Measurements from ENCODE around the gene FOXN4.
A peak's percentile ranks its signal among the peaks of the same experiment; 100 is the strongest.

Gene FOXN4

DNA sequence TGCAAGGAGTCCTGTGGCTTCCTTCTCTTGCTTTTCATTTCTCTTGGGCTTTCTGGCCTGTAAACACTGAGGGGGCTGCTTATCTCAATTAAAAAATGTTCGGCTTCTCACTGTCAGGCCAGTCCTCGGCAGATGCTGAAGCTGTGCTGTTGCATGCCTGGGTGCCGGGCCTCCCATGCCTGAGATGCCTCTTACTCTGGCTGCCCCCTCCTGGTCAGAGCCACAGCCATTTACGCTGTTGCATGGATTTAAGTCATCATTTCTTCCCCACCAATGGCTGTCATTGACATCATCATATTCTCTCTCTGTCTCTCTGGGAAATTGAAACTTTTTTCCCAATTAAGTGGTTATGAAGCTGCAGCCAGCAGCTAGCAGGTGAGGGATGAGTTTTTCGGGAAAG, 53.7 kb downstream of the FOXN4 start:
- TF ChIP-seq, protein P1, sequence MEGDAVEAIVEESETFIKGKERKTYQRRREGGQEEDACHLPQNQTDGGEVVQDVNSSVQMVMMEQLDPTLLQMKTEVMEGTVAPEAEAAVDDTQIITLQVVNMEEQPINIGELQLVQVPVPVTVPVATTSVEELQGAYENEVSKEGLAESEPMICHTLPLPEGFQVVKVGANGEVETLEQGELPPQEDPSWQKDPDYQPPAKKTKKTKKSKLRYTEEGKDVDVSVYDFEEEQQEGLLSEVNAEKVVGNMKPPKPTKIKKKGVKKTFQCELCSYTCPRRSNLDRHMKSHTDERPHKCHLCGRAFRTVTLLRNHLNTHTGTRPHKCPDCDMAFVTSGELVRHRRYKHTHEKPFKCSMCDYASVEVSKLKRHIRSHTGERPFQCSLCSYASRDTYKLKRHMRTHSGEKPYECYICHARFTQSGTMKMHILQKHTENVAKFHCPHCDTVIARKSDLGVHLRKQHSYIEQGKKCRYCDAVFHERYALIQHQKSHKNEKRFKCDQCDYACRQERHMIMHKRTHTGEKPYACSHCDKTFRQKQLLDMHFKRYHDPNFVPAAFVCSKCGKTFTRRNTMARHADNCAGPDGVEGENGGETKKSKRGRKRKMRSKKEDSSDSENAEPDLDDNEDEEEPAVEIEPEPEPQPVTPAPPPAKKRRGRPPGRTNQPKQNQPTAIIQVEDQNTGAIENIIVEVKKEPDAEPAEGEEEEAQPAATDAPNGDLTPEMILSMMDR (IDR thresholded peaks at IDR 0.05; ENCODE audit: low read depth, low read length), result peak; percentile 58
- DNase-seq, result peak; percentile 58
- Histone ChIP-seq H3K27me3 (ENCODE audit: insufficient read depth, low read depth, severe bottlenecking) (no peaks in the 10 kb centered on the region), H3K36me3 (no peaks in the 10 kb centered on the region), H3K4me3 (ENCODE audit: low read depth, low read length) (no peak overlapping the region), H3K9me3 (ENCODE audit: severe bottlenecking) (peaks cover 8% of the 10 kb centered on the region), H3K27ac (no peak overlapping the region)

DNA sequence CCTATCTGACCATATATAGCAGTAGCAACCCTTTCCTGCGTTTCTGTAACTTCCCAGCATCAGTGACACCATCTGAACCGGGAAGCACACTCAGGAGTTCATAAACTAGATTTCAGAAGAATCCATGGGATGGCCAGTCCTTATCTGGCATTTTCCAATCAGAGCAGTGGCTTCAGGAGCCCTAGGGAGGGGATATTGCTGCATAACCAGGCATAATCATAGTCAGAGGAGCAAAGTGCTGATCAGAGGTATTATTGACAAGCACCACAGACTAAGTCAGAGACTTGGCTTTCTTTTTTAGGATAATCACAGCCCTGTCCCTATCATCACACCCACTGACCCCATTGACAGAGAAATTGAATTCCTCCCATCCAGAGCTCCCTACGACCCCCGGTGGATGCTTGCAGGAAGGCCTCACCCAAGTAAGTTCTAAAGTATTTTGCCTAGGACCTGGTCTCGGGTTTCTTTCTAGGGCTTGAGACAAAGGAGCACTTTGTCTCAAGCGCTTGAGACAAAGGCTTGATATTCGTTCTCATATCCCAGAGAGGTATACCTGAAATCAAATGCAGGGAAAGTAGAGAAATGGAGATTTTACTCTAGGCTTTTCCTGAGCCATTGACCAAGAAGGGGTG, 55.1 kb downstream of the FOXN4 start:
- H3K36me3 ChIP-seq, result no peaks in the 10 kb centered on the region
- peaks cover 8% of the 10 kb centered on the region for H3K9me3 ChIP-seq (ENCODE audit: severe bottlenecking)
- H3K27ac ChIP-seq, result no peak overlapping the region
- TF ChIP-seq, protein P1 (IDR thresholded peaks at IDR 0.05; ENCODE audit: low read depth, low read length), result no peak
- H3K27me3 ChIP-seq (ENCODE audit: insufficient read depth, low read depth, severe bottlenecking), result no peaks in the 10 kb centered on the region
- no peak overlapping the region for H3K4me3 ChIP-seq (ENCODE audit: low read depth, low read length)
- DNase-seq, result no peak

DNA sequence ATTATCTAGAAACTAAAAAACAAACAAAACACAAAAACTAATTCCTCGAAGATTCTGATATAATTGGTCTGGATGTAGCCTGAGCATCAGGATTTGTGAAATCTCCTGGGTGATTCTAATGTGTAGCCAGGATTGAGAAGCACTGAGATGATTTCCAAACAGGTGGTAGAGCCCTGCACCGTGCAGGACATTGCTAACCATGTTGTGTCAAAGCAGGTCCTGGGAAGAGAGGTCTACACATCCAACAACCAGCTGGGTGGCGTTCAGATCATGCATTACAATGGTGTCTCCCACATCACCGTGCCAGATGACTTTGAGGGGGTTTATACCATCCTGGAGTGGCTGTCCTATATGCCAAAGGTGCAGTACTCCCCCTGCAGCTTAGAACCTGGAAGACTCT, 56.3 kb downstream of the FOXN4 start:
- Histone ChIP-seq H3K9me3 (ENCODE audit: severe bottlenecking) (peaks cover 8% of the 10 kb centered on the region), H3K27ac (no peak overlapping the region), H3K4me3 (ENCODE audit: low read depth, low read length) (no peak overlapping the region), H3K36me3 (no peaks in the 10 kb centered on the region), H3K27me3 (ENCODE audit: insufficient read depth, low read depth, severe bottlenecking) (no peaks in the 10 kb centered on the region)
- TF ChIP-seq, protein P1 (IDR thresholded peaks at IDR 0.05; ENCODE audit: low read depth, low read length), result peak; percentile 27; the same call in 1 of the 2 replicates
- peak; percentile 14 for DNase-seq

DNA sequence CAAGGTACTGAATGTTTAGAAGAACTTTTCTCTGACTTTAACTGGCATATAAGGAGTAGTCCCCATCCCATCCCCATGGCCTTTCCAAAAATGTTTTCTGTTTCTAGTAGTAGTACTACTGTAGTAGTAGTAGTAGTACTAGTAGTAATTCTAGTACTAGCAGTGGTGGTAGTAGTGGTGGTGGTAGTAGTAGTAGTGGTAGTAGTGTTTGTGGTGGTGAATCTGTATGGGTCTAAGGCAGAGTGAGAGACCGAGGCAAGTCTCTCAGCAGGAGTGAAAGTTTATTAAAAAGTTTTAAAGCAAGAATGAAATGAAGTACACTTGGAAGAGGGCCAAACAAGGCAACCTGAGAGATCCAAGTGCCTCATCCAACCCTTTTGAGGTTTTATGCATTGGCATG, 58.6 kb downstream of the FOXN4 start:
- no peak for DNase-seq
- H3K9me3 ChIP-seq (ENCODE audit: severe bottlenecking), result peaks cover 8% of the 10 kb centered on the region
- no peaks in the 10 kb centered on the region for H3K27me3 ChIP-seq (ENCODE audit: insufficient read depth, low read depth, severe bottlenecking)
- peaks cover 3% of the 10 kb centered on the region; the same call in 1 of the 2 replicates for H3K36me3 ChIP-seq
- no peak overlapping the region for H3K4me3 ChIP-seq (ENCODE audit: low read depth, low read length)
- TF ChIP-seq, protein P1 (IDR thresholded peaks at IDR 0.05; ENCODE audit: low read depth, low read length), result no peak
- H3K27ac ChIP-seq, result no peak overlapping the region

DNA sequence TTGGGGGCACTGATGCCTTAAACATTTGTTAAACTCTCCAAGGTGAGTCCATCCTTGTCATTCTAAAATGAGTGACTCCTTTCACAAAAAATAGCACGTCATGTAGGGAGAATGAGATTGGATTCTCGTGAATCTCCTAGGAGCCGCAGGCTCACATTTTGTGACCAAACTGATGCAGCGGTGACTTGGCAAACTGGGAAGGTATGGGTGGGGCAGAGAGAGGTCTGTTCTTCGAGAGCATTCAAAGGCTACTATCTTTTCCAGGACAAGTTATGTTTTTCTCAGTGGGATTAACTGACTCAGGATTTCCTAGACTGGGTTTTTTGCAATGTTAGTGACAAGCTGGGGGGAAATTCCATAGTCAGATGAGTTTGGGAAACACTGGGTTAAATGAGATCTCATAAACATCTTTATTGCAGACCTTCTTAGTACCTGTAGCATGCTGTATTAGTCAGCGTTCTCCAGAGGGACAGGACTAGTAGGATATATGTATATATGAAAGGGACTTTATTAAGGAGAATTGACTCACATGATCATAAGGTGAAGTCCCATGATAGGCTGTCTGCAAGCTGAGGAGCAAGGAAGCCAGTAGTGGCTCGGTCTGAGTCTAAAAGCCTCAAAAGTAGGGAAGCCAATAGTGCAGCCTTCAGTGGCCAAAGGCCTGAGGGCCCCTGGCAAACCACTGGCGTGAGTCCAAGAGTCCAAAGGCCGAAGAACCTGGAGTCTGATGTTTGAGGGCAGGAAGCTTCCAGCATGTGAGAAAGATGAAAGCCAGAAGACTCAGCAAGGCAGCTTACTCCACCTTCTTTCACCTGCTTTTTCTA, 61.0 kb downstream of the FOXN4 start:
- DNase-seq, result no peak
- no peak overlapping the region for H3K4me3 ChIP-seq (ENCODE audit: low read depth, low read length)
- TF ChIP-seq, protein P1 (IDR thresholded peaks at IDR 0.05; ENCODE audit: low read depth, low read length), result no peak
- no peaks in the 10 kb centered on the region for H3K27me3 ChIP-seq (ENCODE audit: insufficient read depth, low read depth, severe bottlenecking)
- H3K36me3 ChIP-seq, result peaks cover 3% of the 10 kb centered on the region; the same call in 1 of the 2 replicates
- no peaks in the 10 kb centered on the region for H3K9me3 ChIP-seq (ENCODE audit: severe bottlenecking)
- no peak overlapping the region for H3K27ac ChIP-seq

All from WERI-Rb-1 (cell line).